ENCODE results near the gene GBX1.

The GBX1 gene

DNA sequence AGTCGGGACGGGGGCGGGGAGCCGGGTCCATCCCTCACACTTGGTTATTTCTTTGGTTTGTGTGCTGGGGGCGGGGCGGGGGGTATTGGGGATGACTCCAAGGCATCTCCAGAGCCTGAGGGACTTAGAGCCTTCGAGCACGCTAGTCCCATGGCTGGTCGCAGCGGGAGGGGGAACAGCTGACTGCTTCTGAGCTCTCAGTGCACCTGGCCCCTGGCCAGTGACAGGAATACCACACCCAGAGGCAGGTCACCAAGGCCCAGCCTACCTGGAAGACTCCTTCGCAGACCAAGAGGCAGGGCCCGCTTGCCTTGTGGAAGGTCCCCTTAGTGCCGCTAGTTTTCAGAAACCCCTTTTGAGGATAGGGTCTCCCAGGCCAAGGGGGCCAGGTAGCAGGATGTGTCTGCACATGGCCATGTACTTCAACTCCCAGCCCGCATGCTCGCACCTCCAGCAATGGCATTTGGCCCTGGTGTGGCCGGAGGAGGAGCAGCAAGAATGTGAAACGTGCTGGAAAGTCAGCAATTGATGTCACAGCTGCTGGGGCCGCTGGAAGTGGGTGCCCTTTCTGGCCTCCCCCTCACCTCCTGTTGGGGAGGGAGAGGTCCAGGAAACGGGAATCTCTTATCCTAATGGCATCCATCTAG, 40.9 kb downstream of the GBX1 start:
- TF ChIP-seq, protein P1, sequence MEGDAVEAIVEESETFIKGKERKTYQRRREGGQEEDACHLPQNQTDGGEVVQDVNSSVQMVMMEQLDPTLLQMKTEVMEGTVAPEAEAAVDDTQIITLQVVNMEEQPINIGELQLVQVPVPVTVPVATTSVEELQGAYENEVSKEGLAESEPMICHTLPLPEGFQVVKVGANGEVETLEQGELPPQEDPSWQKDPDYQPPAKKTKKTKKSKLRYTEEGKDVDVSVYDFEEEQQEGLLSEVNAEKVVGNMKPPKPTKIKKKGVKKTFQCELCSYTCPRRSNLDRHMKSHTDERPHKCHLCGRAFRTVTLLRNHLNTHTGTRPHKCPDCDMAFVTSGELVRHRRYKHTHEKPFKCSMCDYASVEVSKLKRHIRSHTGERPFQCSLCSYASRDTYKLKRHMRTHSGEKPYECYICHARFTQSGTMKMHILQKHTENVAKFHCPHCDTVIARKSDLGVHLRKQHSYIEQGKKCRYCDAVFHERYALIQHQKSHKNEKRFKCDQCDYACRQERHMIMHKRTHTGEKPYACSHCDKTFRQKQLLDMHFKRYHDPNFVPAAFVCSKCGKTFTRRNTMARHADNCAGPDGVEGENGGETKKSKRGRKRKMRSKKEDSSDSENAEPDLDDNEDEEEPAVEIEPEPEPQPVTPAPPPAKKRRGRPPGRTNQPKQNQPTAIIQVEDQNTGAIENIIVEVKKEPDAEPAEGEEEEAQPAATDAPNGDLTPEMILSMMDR (IDR thresholded peaks at IDR 0.05; ENCODE audit: low read length, missing control alignments) = no peak
- H3K4me3 ChIP-seq (replicated peaks; ENCODE audit: low read depth, low read length) = no peak overlapping the region
- no peak for DNase-seq (ENCODE audit: low read depth)

DNA sequence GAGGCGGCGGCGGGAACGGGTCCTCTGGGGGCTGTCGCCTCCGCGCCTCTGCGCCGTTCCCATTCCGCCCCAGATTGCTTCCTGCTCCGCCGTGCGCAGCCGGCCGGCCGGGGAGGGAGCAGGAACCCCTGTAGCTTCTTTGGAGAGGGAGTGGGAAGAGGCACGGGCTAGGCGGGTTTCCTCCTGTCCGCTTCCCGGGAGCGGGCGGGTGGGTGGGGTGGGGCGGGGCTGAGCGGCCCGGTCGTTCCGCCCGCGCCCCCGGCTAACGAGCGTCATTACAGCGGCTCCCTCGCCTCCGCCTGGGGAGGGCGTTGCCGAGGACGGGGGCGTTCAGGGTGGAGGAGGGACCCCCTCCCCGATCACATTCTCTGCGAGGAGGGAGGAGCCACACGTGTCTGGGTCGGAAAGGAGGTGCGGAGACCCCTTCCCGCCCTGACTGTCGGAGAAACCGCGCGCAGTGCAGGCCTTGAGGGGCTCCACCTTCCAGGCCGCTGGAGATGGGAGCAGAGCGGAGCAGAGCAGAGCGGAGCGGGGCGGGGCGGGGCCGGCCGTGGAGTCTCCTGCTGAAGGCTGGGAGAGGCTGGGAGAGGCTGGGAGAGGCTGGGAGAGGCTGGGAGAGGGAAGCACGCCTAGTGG, 41.5 kb downstream of the GBX1 start:
- TF ChIP-seq, protein P1 (IDR thresholded peaks at IDR 0.05; ENCODE audit: low read length, missing control alignments) = no peak
- H3K4me3 ChIP-seq (replicated peaks; ENCODE audit: low read depth, low read length) = no peak overlapping the region
- DNase-seq (ENCODE audit: low read depth) = no peak

DNA sequence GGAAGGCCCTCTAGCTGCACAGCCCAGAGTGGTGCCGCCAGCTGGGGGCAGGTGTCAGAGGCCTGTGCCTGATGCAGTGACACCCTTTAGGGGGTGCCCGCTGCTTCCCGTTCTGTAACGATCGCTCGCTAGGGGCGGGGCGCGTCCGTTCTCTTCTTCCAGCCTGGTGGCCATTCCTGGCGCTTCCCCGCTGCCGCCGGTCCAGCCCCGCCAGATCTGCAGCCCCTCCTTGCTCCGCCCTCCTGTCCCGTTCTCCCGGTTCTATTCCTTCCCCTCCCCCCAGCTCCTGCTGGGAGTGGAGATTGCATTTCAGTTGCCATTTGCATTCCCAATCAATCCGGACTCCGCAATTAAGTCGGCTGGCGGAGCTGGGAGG, 42.0 kb downstream of the GBX1 start:
- TF ChIP-seq, protein P1 (IDR thresholded peaks at IDR 0.05; ENCODE audit: low read length, missing control alignments) = no peak
- H3K4me3 ChIP-seq (replicated peaks; ENCODE audit: low read depth, low read length) = no peak overlapping the region
- no peak for DNase-seq (ENCODE audit: low read depth)

DNA sequence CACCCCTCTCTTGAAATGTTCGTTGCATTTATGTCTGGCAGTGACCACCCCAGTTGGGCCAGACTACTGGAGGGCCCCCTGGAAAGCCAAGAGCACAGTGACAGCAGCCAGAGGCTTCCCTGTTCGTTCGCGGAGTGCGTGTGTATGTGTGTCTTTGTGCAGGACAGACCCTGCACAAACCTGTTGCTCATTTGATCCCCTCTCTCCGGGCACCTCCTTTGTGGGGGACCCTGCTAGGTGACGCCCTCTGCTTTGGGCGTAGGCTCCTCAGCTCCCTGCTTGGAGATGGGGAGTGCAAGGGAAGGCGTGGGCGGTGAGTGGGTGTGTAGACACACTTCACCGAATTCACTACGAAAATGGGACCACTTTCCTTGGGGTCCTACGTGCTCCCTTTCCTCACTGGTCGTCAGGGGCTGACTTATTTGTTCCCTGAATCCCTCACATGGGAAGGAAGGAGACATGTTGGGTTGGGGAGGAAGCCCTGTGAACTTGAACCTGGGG, 42.5 kb downstream of the GBX1 start:
- TF ChIP-seq, protein P1 (IDR thresholded peaks at IDR 0.05; ENCODE audit: low read length, missing control alignments) = no peak
- H3K4me3 ChIP-seq (replicated peaks; ENCODE audit: low read depth, low read length) = no peak overlapping the region
- no peak for DNase-seq (ENCODE audit: low read depth)

DNA sequence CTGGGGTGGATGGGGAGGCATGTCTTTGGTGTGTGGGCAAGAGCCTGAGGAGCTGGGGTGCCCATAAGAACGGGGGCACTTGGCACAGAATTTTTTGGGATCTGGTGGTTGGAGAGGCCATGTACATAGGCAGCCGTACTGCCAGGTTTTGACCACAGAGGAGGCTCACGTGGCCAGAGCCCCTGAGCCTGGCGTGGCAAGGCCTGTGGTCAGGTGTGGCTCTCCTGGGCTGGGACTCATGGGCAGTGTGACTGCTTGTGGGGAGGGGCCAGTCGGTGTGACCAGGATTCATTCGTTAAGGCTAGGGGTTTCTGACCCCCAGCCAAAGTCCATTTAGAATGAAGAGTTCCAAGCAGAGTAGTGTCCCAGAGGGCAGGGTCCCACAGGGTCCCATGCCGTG, 43.0 kb downstream of the GBX1 start:
- DNase-seq (ENCODE audit: low read depth) = no peak
- TF ChIP-seq, protein P1 (IDR thresholded peaks at IDR 0.05; ENCODE audit: low read length, missing control alignments) = no peak

DNA sequence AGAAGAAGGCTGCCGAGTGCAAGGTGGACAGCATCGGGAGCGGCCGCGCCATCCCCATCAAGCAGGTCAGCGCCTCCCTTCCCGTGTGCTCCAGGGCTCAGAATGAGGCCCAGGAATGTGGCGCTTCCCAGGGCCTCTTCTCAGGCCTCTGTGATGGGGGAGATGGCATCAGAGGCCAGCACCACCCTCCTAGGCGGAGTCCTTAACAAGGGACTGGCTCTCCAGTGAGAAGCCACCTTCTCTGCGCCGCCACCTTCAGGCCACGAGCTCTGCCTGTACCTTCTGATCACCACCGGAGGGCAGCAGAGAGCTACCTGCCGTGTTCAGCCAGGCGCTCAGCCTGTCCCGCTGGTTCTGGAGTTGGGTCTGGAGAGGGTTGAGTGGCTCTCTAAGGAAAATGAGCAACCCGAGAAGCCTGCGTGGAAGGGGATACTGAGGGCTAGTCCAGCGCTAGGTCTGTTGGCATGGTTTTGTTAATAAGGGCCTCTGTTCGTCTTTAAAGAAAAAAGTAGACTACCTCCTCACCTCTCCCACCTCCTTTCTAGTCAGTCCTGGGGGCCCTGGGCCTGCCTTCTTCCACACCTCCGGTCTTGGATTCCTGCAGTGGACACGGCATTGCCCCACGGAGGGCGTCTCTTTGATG, 43.6 kb downstream of the GBX1 start:
- no peak overlapping the region for H3K4me3 ChIP-seq (replicated peaks; ENCODE audit: low read depth, low read length)
- DNase-seq (ENCODE audit: low read depth) = peak; percentile 84
- TF ChIP-seq, protein P1 (IDR thresholded peaks at IDR 0.05; ENCODE audit: low read length, missing control alignments) = peak; percentile 100

More for the DNA sequence above, 43.0 kb downstream of the GBX1 start:
- H3K4me3 ChIP-seq (replicated peaks; ENCODE audit: low read depth, low read length) = no peak overlapping the region
